ENCODE results near the gene MOSPD3. TPM values are rescaled to one million over a fixed set of nuclear protein-coding genes. Genes with fewer than 3 reads are reported as not detected.

Gene MOSPD3
- total and polyA plus RNA-seq, 10 of the 15 experiments (the other 5 are each of a cell fraction or from before 2014, with no cell fraction given) = 0.61 to 13.6 (median 4.1) TPM

- peak; percentile 12; the same call in 1 of the 2 replicates for TF ChIP-seq PAX5 (IDR thresholded peaks at IDR 0.05; ENCODE audit: borderline replicate concordance, low read depth, low read length)
- TF ChIP-seq SREBF1 (IDR thresholded peaks at IDR 0.05; ENCODE audit: low read length) = peak; percentile 68
- TF ChIP-seq TBL1XR1 (IDR thresholded peaks at IDR 0.05; ENCODE audit: low read depth, low read length) = 0 out of 2 replicates have a peak, but pooled peaks have one; percentile 3
- no peak; the same call in none of the 2 replicates for TF ChIP-seq JUND (IDR thresholded peaks at IDR 0.05; ENCODE audit: low read depth, low read length)
- TF ChIP-seq, protein P1, sequence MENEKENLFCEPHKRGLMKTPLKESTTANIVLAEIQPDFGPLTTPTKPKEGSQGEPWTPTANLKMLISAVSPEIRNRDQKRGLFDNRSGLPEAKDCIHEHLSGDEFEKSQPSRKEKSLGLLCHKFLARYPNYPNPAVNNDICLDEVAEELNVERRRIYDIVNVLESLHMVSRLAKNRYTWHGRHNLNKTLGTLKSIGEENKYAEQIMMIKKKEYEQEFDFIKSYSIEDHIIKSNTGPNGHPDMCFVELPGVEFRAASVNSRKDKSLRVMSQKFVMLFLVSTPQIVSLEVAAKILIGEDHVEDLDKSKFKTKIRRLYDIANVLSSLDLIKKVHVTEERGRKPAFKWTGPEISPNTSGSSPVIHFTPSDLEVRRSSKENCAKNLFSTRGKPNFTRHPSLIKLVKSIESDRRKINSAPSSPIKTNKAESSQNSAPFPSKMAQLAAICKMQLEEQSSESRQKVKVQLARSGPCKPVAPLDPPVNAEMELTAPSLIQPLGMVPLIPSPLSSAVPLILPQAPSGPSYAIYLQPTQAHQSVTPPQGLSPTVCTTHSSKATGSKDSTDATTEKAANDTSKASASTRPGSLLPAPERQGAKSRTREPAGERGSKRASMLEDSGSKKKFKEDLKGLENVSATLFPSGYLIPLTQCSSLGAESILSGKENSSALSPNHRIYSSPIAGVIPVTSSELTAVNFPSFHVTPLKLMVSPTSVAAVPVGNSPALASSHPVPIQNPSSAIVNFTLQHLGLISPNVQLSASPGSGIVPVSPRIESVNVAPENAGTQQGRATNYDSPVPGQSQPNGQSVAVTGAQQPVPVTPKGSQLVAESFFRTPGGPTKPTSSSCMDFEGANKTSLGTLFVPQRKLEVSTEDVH (IDR thresholded peaks at IDR 0.05; ENCODE audit: low read depth, partially characterized antibody) = no peak
- no peak for TF ChIP-seq ZBTB4 (CRISPR knock-in tag; IDR thresholded peaks at IDR 0.05)
- TF ChIP-seq FOXM1 (IDR thresholded peaks at IDR 0.05; ENCODE audit: low read depth, low read length) = 0 out of 2 replicates have a peak, but pooled peaks have one; percentile 24
- TF ChIP-seq, protein P2, sequence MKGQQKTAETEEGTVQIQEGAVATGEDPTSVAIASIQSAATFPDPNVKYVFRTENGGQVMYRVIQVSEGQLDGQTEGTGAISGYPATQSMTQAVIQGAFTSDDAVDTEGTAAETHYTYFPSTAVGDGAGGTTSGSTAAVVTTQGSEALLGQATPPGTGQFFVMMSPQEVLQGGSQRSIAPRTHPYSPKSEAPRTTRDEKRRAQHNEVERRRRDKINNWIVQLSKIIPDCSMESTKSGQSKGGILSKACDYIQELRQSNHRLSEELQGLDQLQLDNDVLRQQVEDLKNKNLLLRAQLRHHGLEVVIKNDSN (IDR thresholded peaks at IDR 0.05; ENCODE audit: borderline replicate concordance, extremely low read length, insufficient read depth, low read depth, low read length) = no peak
- no peak for TF ChIP-seq ZNF687 (IDR thresholded peaks at IDR 0.05)
- TF ChIP-seq RFX5 (IDR thresholded peaks at IDR 0.05; ENCODE audit: low read depth, low read length) = peak; percentile 90
- TF ChIP-seq NFYB (IDR thresholded peaks at IDR 0.05; ENCODE audit: insufficient read depth, low read depth, low read length) = peak; percentile 95
- TF ChIP-seq, protein P3, sequence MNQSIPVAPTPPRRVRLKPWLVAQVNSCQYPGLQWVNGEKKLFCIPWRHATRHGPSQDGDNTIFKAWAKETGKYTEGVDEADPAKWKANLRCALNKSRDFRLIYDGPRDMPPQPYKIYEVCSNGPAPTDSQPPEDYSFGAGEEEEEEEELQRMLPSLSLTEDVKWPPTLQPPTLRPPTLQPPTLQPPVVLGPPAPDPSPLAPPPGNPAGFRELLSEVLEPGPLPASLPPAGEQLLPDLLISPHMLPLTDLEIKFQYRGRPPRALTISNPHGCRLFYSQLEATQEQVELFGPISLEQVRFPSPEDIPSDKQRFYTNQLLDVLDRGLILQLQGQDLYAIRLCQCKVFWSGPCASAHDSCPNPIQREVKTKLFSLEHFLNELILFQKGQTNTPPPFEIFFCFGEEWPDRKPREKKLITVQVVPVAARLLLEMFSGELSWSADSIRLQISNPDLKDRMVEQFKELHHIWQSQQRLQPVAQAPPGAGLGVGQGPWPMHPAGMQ (IDR thresholded peaks at IDR 0.05; ENCODE audit: borderline replicate concordance) = no peak
- no peak for TF ChIP-seq ATF2 (IDR thresholded peaks at IDR 0.05; ENCODE audit: low read length)
Measured at GRCh38 chr7:100586266-100587025, 25.9 kb upstream of the MOSPD3 start, which contains the start of gene FBXO24 (continued).
